ENCODE data around the gene UBAP2L. TPM values are rescaled to one million over a fixed set of nuclear protein-coding genes. Genes with fewer than 3 reads are reported as not detected.

Gene UBAP2L
- total and polyA plus RNA-seq, 9 of the 15 experiments (the other 6 are each of a cell fraction or from before 2014, with no cell fraction given), result 75.0 to 245 (median 119) TPM

- no peak for TF ChIP-seq CUX1 (CRISPR knock-in tag; IDR thresholded peaks at IDR 0.05)
- TF ChIP-seq, protein P1, sequence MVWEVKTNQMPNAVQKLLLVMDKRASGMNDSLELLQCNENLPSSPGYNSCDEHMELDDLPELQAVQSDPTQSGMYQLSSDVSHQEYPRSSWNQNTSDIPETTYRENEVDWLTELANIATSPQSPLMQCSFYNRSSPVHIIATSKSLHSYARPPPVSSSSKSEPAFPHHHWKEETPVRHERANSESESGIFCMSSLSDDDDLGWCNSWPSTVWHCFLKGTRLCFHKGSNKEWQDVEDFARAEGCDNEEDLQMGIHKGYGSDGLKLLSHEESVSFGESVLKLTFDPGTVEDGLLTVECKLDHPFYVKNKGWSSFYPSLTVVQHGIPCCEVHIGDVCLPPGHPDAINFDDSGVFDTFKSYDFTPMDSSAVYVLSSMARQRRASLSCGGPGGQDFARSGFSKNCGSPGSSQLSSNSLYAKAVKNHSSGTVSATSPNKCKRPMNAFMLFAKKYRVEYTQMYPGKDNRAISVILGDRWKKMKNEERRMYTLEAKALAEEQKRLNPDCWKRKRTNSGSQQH (CRISPR knock-in tag; IDR thresholded peaks at IDR 0.05), result no peak
- TF ChIP-seq BCOR (IDR thresholded peaks at IDR 0.05), result no peak
- TF ChIP-seq ILF3 (IDR thresholded peaks at IDR 0.05; ENCODE audit: borderline replicate concordance), result no peak
- TF ChIP-seq MEIS2 (IDR thresholded peaks at IDR 0.05; ENCODE audit: partially characterized antibody), result peak; percentile 51
- TF ChIP-seq EP400 (IDR thresholded peaks at IDR 0.05), result peak; percentile 98
- peak; percentile 85 for TF ChIP-seq GABPA (tag; conservative IDR thresholded peaks at IDR 0.05; ENCODE audit: low read depth)
- peak; percentile 83 for TF ChIP-seq CTBP1 (IDR thresholded peaks at IDR 0.05; ENCODE audit: borderline replicate concordance)
- TF ChIP-seq ZNF445 (CRISPR knock-in tag; IDR thresholded peaks at IDR 0.05; ENCODE audit: low read depth), result no peak
- TF ChIP-seq TAF9B (IDR thresholded peaks at IDR 0.05; ENCODE audit: partially characterized antibody), result peak; percentile 91
- TF ChIP-seq, protein P2, sequence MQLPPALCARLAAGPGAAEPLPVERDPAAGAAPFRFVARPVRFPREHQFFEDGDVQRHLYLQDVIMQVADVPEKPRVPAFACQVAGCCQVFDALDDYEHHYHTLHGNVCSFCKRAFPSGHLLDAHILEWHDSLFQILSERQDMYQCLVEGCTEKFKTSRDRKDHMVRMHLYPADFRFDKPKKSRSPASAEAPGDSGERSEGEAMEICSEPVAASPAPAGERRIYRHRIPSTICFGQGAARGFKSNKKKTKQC (CRISPR knock-in tag; IDR thresholded peaks at IDR 0.05), result 0 out of 2 replicates have a peak, but pooled peaks have one; percentile 26
- TF ChIP-seq ZBTB17 (CRISPR knock-in tag; IDR thresholded peaks at IDR 0.05), result peak; percentile 99
- no peak for TF ChIP-seq NONO (IDR thresholded peaks at IDR 0.05; ENCODE audit: low read depth in 2 of 2, low read length in 1 of 2)
- peak; percentile 83; the same call in 1 of the 2 replicates for TF ChIP-seq ETS1 (conservative IDR thresholded peaks at IDR 0.05; ENCODE audit: control insufficient read depth, low read depth, low read length)
- TF ChIP-seq ZNF696 (CRISPR knock-in tag; conservative IDR thresholded peaks at IDR 0.05), result no peak
- no peak for TF ChIP-seq POLR3A (IDR thresholded peaks at IDR 0.05; ENCODE audit: borderline replicate concordance, extremely low read depth, insufficient read depth, insufficient read length)
- TF ChIP-seq MYC (IDR thresholded peaks at IDR 0.05; ENCODE audit: low read depth, low read length), result peak; percentile 100
- TF ChIP-seq MYC (CRISPR knock-in tag; IDR thresholded peaks at IDR 0.05; ENCODE audit: borderline replicate concordance, low read depth), result peak; percentile 94
- TF ChIP-seq E2F3 (CRISPR knock-in tag; IDR thresholded peaks at IDR 0.05), result no peak
Observed at GRCh38 chr1:154220071-154220969, at the start of gene UBAP2L (continued).
